ENCODE measurements around the gene CHRND.

The CHRND gene

DNA sequence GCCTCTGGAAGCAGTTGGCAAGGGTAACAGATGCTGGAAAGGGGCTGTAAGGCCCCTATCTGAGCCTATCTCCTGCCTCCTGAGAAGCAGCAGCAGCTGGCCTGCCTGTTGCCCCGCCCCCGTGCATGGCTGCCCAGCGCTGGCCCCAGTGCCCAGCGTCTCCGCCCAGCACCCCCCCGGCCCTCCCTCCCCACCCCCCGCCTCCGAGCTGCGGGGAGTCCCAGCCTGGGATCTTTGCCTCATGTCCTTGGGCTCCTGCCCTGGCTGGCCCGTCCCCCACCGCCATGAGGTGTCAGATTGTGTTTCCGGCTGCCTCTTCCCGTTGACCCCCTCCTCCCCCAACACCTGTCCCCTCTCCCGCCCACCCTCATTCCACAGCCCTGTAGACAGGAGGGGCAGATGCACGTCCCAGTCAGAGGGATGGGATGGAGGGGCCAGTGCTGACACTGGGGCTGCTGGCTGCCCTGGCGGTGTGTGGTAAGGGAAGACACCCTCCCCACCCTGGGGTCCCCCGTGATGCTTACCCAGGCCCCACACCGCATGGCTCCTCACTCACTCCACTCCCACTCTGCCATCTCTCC lies at the start of gene CHRND:
TSS of gene CHRND (plus strand) at position 370 of the 581 bp plus-strand sequence. CDS start at position 426, 56 bp downstream.
- no peak for DNase-seq

DNA sequence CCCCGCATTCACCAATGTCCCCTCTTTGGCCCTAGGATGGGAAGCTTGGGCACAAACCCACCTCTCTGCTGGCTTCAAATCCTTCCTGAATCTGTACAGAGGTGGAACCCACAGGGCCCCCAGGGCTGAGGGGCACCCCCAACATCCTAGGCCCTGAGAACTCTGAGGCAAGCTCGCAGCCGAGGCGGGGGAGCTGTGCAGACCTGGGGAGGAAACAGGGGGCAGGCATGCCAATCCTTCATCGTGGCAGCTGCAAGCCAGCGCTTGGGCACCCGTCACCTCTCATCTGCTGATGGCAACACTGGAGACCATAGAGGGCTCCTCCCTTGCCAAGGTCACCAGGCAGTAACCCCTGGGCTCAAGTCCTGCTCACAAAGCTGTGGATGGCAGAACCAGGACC lies 49.2 kb upstream of the CHRND start:
- no peak for DNase-seq

DNA sequence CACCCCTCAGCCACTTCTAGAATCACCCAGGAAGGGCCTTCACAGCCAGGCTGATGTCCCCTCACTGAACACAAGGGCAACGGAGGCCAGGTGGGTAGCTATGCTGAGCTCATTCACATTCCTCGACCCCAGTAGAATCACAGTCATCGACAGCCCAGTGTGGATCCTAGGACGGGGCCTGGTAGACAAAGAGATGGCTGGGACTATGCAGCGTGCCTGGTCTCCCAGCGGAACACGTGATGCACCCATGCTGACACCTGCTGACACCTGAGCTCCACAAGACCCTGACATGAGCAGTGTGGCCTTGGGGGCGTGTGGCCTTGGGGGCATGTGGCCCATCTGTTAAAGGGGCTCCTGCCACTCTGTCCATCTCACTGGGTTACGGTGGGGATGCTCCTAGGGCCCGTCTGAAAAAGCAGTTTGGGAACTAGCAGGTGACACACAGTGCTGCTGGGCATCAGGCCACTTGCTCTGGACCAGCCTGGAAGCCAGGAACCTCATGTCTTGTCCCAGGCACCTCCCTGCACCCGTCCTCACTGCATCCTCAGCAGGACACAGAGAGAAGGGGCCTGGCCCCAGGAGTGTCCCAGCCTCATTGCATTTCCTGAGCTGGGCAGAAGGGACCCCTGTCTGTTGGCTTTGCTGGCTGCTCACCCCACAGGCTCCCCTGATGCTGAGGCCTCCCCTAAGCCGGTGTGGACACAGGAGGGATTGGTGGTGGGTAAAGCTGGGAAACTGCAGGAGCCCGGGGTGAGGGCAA lies 48.0 kb upstream of the CHRND start:
- DNase-seq: no peak

GRCh38 chr2:232478571-232479340 lies 47.2 kb upstream of the CHRND start:
- DNase-seq: no peak

GRCh38 chr2:232479341-232480200 lies 46.4 kb upstream of the CHRND start:
- no peak for DNase-seq

DNA sequence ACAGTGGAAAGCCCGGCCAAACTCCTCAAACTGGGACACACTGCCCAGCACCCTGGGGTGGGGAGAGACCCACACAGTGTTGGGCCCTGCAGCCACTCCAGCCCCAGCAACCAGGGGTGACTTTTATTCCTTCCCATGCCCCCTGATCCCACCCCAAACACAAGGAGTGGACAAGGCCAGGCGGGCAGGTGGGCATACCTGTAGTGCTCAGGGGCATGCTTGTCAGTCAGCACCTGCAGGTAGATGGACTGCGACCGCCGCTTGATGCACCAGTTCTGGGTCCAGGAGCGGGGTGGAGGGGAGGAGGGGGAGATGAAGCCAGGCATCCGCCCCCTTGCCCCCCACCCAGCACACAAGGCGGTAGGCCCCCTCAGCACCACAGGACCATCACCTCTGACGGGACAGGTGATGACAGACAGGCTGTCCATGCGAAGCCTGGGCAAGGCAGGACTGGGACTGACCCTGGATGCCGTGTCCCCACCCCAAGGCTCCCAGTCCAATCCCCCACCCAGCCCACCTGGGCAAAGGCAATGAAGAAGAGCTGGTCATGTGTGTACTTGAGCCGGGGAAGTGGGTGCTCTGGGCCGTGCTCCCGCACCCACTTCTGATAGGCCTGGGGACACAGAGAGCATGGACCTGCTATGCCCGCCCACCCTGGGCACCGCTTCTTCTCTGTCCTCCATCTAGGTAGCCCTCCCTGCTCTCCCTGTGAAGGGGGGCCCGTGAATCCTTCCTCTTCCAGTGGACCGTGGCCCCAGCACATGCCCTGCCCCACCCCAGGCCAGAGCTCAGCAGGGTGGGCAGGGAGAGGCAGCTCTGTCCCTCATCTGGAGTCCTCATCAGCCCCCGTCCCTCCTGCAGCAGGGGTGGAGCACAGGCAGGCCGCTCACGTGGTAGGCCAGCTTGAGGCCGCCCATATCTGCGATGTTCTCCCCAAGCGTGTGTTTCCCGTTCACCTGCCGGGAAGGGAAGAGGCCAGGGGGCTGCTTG lies 45.5 kb upstream of the CHRND start:
- no peak for DNase-seq

DNA sequence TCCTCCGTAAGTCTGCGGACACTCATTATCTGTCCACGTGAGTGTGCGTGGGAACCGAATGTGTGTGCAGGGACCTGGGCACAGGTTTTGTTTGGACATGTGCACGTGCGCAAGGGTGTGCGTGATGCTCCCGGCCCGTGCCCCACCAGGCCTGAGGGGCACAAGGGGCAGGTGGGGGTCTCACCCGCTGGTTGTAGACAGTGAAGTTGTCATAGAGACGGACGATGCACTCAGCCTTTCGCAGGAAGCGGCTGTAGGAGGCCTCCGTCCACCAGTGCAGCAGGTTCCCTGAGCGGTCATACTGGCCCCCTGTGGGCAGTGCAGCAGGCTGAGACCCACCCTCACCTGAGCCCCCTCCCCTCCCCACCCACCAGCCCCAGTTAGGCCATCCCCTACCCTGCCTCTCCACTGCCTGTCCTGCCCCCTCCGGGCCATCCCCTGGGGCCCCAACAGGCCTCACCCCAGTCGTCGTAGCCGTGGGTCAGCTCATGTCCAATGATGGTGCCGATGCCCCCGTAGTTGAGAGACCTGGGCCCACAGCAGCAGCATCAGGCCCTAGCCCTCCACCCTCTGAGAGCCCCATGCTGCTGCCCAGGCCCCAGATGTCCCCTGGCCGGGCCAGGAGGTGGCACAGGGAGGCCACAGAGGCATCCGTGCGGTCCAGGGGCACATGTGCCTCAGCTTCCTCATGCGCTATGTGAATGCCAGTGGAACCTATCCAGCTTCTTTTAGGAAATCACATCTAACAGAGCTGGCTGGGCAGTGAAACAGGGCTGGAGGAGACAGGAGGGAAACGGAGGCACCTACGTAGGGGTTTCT lies 44.4 kb upstream of the CHRND start:
- DNase-seq: no peak

- no peak for DNase-seq
Measured at GRCh38 chr2:232482301-232483238, 43.4 kb upstream of the CHRND start.

DNA sequence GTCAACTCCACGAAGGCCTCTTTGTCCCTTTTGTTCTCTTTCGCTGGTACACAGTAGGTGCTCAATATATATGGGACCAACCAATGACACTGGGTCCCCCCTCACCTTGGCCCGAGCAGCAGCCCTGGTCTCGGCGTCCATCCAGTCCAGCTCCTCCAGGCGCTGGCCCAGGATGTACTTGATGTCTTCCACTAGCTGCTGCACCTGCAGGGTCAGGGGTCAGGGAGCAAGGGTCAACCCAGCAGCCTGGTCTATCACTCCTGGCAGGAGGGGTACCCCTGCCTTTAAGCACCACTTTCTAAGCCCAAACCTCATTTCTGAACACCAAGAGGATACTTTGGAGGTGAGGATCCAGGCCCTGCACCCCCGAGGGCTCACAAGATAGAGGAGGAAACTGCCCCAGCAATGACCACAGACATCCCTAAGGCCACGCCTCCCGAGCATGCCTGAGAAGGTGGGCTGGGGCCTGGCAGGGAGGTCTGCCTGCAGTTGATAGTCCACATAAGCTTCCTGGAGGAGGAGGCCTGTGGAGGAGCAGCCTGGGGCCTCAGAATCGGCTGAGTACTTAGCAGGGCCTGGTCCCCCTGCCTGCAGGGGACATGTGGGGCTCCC lies 42.5 kb upstream of the CHRND start:
- DNase-seq: no peak

DNA sequence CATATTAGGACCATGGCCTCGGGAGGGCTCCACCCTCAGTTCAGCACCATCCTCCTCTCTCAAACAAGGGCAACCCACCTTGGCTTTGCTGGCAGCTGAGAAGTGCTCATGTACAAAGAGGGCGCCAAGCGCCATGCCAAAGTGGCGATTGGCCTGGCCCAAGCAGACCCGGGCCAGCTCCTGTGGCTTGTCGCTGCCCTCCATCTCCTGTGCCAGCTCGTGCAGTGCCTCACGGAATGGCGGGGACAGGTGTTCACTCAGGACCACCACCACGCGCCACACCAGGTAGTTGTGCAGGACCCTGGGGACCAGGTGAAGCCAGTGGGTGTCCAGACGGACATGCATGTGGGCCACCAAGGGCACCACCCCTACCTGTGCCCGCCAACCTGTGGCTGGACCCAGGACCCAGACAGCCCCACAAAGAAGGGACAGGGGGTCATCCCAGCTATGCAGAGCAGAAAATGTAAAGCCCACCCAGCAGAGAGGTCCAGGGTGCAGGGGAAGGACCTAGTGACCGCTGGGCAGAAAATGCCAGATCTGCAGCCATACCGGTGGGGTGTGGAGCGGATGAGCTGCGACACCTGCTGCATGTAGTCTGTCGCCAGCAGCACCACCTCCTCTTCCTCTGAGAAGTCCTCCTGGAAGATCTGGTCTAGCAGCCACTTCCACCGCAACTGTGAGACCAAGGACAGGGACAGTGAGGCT lies 41.9 kb upstream of the CHRND start:
- DNase-seq: no peak

GRCh38 chr2:232484628-232485347 lies 41.2 kb upstream of the CHRND start:
- no peak for DNase-seq

GRCh38 chr2:232485348-232485756 lies 40.6 kb upstream of the CHRND start:
- DNase-seq: no peak

GRCh38 chr2:232485757-232486557 lies 40.0 kb upstream of the CHRND start:
- DNase-seq: no peak

- no peak for DNase-seq
Measured at GRCh38 chr2:232486558-232487384, 39.2 kb upstream of the CHRND start.

GRCh38 chr2:232487385-232488096 lies 38.4 kb upstream of the CHRND start, which contains the start of gene ECEL1:
ECEL1 (minus strand) TSS chr2:232487834; CDS start chr2:232486653, 1,181 bp downstream.
- no peak for DNase-seq
